HCT116 (cell line): ENCODE measurements around the gene ITK.

Experiments used
- POLR2A ChIP-seq: IDR thresholded peaks from 2 replicates; pipeline ENCODE4 v1.7.0; 2011; ENCODE audit warnings: borderline replicate concordance; ENCODE audit not compliant: insufficient read depth, insufficient read length; ENCODE audit errors: extremely low read depth
- TF ChIP-seq, protein P1 (sequence below), 3 experiments: fragments of 200-600 bp in 1 of 3; sonication (generic) in 1 of 3; IDR thresholded peaks in 2 of 3; conservative IDR thresholded peaks in 1 of 3; 2 replicates each; pipeline ENCODE4 v1.5.1; 2012 to 2017; ENCODE audit warnings: low read depth in 2 of 3, low read length in 2 of 3, antibody characterized with exemption in 1 of 3, borderline replicate concordance in 1 of 3, control low read depth in 1 of 3, mild to moderate bottlenecking in 1 of 3, mixed read lengths in 1 of 3, mixed run types in 1 of 3, moderate library complexity in 1 of 3; ENCODE audit not compliant: insufficient read depth in 1 of 3

DNA sequence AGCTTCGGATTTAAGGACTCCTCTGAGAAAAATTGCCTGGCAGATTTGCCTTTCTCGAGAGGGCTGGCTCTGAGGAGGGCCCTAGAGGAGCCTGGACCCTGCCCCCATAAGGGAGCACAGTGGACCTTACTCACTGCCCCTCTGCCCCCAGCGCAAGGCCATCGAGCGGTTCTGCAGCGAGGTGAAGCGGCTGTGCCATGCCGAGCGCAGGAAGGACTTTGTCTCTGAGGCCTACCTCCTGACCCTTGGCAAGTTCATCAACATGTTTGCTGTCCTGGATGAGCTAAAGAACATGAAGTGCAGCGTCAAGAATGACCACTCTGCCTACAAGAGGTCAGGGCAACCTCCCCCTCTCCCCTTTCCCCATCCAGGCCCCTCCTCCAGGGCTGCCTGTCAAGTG lies 119.9 kb downstream of the ITK start:
- TF ChIP-seq, protein P1, sequence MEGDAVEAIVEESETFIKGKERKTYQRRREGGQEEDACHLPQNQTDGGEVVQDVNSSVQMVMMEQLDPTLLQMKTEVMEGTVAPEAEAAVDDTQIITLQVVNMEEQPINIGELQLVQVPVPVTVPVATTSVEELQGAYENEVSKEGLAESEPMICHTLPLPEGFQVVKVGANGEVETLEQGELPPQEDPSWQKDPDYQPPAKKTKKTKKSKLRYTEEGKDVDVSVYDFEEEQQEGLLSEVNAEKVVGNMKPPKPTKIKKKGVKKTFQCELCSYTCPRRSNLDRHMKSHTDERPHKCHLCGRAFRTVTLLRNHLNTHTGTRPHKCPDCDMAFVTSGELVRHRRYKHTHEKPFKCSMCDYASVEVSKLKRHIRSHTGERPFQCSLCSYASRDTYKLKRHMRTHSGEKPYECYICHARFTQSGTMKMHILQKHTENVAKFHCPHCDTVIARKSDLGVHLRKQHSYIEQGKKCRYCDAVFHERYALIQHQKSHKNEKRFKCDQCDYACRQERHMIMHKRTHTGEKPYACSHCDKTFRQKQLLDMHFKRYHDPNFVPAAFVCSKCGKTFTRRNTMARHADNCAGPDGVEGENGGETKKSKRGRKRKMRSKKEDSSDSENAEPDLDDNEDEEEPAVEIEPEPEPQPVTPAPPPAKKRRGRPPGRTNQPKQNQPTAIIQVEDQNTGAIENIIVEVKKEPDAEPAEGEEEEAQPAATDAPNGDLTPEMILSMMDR (IDR thresholded peaks at IDR 0.05 in 2 of 3, conservative IDR thresholded peaks at IDR 0.05 in 1 of 3; ENCODE audit: borderline replicate concordance in 1 of 3, insufficient read depth in 1 of 3, low read depth in 2 of 3, low read length in 2 of 3), result no peak
- no peak for TF ChIP-seq POLR2A
